BLaER1 treated with 17β-estradiol and CSF1 and Interleukin-3, amounts not matched to agents 10 nM and 100 nM (cell line): ENCODE measurements around the gene ADAMTS17.

Experiments
- H3K27ac ChIP-seq, 11 experiments: shearing (Covaris generic); formaldehyde crosslinking; 2 replicates each; pipeline ENCODE4 v1.8.1; 2022
- H3K27me3 ChIP-seq, 11 experiments: shearing (Covaris generic); formaldehyde crosslinking; 2 replicates each; pipeline ENCODE4 v1.8.1; 2022
- H3K36me3 ChIP-seq, 11 experiments: shearing (Covaris generic); formaldehyde crosslinking; 2 replicates each; pipeline ENCODE4 v1.8.1; 2022
- H3K4me1 ChIP-seq, 10 experiments: shearing (Covaris generic); formaldehyde crosslinking; 2 replicates each; pipeline ENCODE4 v1.8.1; 2022
- H3K4me2 ChIP-seq, 11 experiments: shearing (Covaris generic); formaldehyde crosslinking; 2 replicates each; pipeline ENCODE4 v1.8.1; 2022
- H3K4me3 ChIP-seq, 10 experiments: shearing (Covaris generic); formaldehyde crosslinking; 2 replicates each; pipeline ENCODE4 v1.8.1; 2022
- H3K9ac ChIP-seq, 11 experiments: shearing (Covaris generic); formaldehyde crosslinking; 2 replicates each; pipeline ENCODE4 v1.8.1; 2022
- H3K9me3 ChIP-seq, 11 experiments: shearing (Covaris generic); formaldehyde crosslinking; replicated peaks in 1 of 11; 2 replicates each; pipeline ENCODE4 v1.8.1; 2022
- H4K20me1 ChIP-seq, 11 experiments: shearing (Covaris generic); formaldehyde crosslinking; 2 replicates each; pipeline ENCODE4 v1.8.1; 2022
- Cebpa-rat ChIP-seq, 11 experiments: shearing (Covaris generic); IDR thresholded peaks; 2 replicates each; pipeline ENCODE4 v1.8.1; 2022

Gene ADAMTS17

DNA sequence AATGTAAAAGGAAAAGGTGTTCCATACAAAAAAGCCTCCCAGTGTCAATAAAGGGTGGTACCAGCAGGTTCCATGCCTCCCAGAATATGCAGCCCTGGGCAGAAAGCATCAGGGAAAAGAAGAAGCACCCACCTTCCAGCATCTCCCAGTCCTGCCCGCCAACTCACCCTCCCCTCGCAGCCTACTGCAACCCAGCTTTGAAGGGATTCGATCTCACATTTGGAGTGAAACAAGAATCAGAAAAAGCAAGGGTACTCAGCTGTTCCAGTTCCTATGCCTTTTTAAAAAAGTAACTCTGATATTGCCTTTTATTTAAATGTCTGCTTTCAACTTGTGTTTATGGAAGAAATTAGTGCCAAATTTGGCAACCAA, 166.9 kb downstream of the ADAMTS17 start:
- Histone ChIP-seq H3K4me3 (no peak overlapping the region), H3K27ac (no peak overlapping the region), H3K4me2 (no peak overlapping the region), H3K9me3 (peaks cover 41 to 54% (median 44%) of the 10 kb centered on the region in 11 experiments), H3K36me3 (no peaks in the 10 kb centered on the region; a peak in 3 of 22 replicates), H3K9ac (no peak overlapping the region), H3K27me3 (no peaks in the 10 kb centered on the region), H3K4me1 (no peaks in the 10 kb centered on the region), H4K20me1 (no peaks in the 10 kb centered on the region)
- TF ChIP-seq Cebpa-rat (IDR thresholded peaks at IDR 0.05), result no peak

DNA sequence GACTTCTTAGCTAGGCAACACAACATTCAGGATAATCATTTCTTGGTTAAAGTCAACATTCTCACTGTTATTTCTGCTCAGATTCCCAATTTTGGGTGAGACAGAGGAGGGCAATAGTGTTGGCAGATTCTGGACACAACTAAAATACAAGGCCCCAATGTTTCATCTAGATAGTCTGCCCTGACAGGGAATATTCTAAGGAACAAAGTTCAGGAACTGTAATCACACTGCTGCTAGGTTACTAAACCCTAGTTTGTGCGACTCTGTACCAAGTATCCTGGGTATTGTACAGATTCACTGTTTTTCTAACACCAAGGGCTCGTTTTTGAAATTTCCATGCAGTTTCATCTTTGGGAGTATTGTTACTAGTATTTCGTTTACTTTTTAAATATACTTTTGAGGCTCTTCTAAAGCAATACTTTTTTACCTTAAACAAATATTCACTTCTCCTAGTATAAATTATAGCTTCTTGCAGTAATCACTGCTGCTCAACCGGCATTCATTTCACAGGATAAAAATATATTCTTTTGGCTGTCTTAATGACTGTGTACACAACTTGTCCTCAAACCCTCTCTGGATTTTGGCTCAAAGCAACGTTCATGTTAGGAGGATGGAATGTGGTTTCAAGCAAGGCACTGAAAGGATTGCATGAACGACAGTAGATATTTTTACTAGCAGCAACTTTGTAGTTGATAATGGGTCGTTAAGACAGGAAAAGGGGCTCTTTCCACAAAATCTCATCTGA, 167.4 kb downstream of the ADAMTS17 start:
- no peak for TF ChIP-seq Cebpa-rat (IDR thresholded peaks at IDR 0.05)
- H4K20me1 ChIP-seq, result no peaks in the 10 kb centered on the region
- no peak overlapping the region for H3K4me2 ChIP-seq
- no peaks in the 10 kb centered on the region for H3K27me3 ChIP-seq
- H3K9ac ChIP-seq, result no peak overlapping the region
- H3K27ac ChIP-seq, result no peak overlapping the region
- H3K4me3 ChIP-seq, result no peak overlapping the region
- no peaks in the 10 kb centered on the region for H3K4me1 ChIP-seq
- no peaks in the 10 kb centered on the region; a peak in 3 of 22 replicates for H3K36me3 ChIP-seq
- H3K9me3 ChIP-seq, result peaks cover 41 to 50% (median 44%) of the 10 kb centered on the region in 11 experiments

DNA sequence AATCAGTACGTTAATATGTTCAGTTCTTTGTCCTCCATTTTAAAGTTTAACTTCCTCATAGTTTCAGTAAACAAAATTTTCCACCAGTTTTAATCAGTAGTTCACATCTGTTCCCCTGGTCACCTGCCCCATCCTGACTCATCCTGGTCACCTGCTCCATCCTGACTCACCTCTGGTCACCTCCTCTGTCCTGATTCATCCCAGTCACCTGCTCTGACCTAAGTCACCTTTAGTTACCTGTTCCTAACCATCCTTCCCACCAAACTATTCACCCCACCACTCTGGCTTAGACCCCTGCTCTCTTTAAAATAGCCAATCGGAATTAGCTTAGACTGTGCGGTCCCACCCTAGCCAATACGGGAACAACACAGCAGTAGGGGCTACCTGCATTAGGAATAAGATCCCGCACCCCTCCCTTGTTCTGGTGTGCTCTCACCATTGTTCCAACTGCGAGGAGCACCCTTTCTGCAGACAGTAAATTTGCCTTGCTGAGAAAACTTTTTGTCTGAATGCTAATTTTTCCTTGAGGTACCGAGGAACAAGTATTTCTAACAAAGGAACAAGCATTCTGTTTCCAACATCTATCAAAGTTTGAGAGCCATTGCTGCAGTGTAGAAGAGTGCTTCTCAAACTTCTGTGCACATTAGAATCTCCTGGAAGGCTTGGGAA, 169.3 kb downstream of the ADAMTS17 start:
- H3K9me3 ChIP-seq, result peaks cover 41 to 50% (median 44%) of the 10 kb centered on the region in 11 experiments
- H3K9ac ChIP-seq, result no peak overlapping the region
- H3K4me1 ChIP-seq, result peaks cover 0 to 15% (median 13%) of the 10 kb centered on the region in 10 experiments; a peak in 13 of 20 replicates
- no peak for TF ChIP-seq Cebpa-rat (IDR thresholded peaks at IDR 0.05)
- no peaks in the 10 kb centered on the region for H3K27me3 ChIP-seq
- H4K20me1 ChIP-seq, result no peaks in the 10 kb centered on the region
- H3K36me3 ChIP-seq, result no peaks in the 10 kb centered on the region; a peak in 3 of 22 replicates
- H3K27ac ChIP-seq, result no peak overlapping the region
- H3K4me2 ChIP-seq, result no peak overlapping the region
- H3K4me3 ChIP-seq, result no peak overlapping the region

DNA sequence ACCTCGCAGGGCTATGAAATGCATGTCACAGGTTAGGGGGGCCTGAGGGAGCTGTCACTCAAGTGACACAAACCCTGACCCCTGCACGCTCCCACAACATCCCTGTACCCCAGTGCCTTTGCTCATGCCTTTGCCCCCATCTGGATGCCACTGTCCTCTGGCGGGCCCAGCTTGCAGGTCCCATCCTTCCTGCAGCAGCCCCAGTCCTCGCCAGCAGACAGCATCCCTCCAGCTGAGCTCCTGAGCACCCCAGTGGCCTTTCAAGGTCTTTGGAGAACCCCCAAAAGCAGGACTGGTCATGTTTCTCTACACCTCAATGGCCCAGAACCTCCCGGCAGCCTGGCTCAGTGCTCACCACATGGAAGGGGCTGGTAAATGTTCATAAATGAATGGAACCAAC, 170.4 kb downstream of the ADAMTS17 start:
- no peak overlapping the region for H3K27ac ChIP-seq

DNA sequence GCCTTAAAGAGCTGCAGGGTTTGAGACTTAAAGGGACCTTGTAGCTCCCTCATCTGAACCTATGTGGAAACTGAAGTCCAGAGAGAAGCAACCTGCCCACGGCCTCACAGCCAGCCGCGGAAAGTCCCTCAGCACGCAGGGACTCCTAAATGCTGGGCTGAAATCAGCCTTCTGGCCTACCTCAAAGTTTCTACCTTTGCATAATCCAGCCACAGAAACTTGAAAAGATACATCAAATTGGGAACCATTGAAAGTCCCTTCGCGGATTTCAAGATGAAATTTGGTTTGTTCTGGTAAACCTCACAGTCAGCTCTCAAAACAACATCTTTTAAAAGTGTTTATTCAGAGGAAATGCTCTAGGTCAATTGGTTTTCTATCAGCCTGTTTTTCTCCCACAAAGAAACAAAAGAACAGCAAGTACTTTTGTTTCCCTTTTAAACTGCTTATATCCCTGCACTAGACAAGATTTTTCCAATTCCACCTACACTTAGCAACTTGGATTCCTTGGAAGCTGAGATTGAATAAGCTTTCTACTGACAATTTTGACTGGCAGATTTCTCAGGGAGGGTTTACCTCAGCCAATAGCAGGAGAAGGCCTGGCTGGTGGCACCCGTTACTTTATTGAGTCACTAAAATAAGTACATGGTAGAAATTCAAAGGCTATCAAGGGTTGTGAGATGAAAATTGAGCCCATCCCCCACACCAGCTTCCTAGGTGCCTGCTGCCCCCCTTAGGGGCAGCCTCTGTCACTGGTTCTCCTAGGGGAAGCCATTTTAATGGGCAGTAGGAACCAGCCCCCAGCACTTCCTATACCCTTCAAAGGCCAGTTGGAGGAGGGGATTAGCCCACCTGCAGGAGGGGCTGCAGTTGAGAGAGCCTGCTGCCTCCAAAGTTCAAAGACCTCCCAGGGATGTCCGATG, 171.2 kb downstream of the ADAMTS17 start:
- no peak overlapping the region for H3K4me3 ChIP-seq
- TF ChIP-seq Cebpa-rat (IDR thresholded peaks at IDR 0.05), result no peak

More for the DNA sequence above, 170.4 kb downstream of the ADAMTS17 start:
- Histone ChIP-seq H3K4me1 (peaks cover 0 to 18% (median 13%) of the 10 kb centered on the region in 10 experiments; a peak in 13 of 20 replicates), H3K27me3 (no peaks in the 10 kb centered on the region), H4K20me1 (no peaks in the 10 kb centered on the region), H3K9me3 (peaks cover 41 to 50% (median 44%) of the 10 kb centered on the region in 11 experiments), H3K9ac (no peak overlapping the region), H3K36me3 (no peaks in the 10 kb centered on the region; a peak in 3 of 22 replicates), H3K4me3 (no peak overlapping the region), H3K4me2 (no peak overlapping the region)
- no peak for TF ChIP-seq Cebpa-rat (IDR thresholded peaks at IDR 0.05)

DNA sequence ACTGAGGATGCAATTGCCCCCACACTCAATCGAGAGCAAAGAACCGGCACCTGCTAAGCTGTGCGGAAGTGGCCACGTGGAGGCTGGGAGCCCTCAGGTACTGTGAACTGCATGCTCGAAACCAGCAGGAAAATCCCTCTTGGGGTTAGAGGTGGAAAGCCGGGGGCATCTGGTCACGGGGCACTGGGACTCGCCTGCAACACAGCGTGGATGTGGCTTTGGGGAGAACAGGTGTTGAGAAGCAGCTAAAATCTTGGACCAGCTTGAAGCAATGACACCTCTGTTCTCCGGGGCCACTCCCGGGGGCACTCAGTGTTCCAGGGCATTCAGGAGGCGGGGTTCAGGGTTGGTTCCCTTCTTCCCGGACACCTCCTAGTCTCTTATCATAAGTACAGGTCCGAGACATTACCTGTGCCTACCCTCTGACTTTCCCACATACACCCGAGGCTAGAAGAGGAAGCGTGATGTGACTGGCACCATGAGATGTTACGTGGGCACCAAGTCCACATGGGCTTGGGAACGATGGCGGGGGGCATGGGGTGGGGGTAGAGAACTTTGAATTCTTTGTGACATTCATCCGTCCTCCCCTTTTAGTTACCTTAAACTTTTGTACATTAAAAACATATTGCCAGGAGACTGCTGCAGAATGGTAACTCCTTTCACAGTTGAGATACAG, 172.0 kb downstream of the ADAMTS17 start:
- Histone ChIP-seq H3K4me2 (no peak overlapping the region), H3K27me3 (no peaks in the 10 kb centered on the region), H3K9ac (no peak overlapping the region), H3K27ac (no peak overlapping the region), H3K9me3 (peaks cover 38 to 45% (median 41%) of the 10 kb centered on the region in 11 experiments), H3K4me1 (peaks cover 0 to 18% (median 13%) of the 10 kb centered on the region in 10 experiments; a peak in 13 of 20 replicates), H3K36me3 (no peaks in the 10 kb centered on the region; a peak in 3 of 22 replicates), H3K4me3 (no peak overlapping the region), H4K20me1 (no peaks in the 10 kb centered on the region)
- TF ChIP-seq Cebpa-rat (IDR thresholded peaks at IDR 0.05), result no peak

More for the DNA sequence above, 171.2 kb downstream of the ADAMTS17 start:
- H3K27me3 ChIP-seq, result no peaks in the 10 kb centered on the region
- no peak overlapping the region for H3K9ac ChIP-seq
- H3K36me3 ChIP-seq, result no peaks in the 10 kb centered on the region; a peak in 3 of 22 replicates
- H3K4me2 ChIP-seq, result no peak overlapping the region
- no peaks in the 10 kb centered on the region for H4K20me1 ChIP-seq
- H3K27ac ChIP-seq, result no peak overlapping the region
- H3K9me3 ChIP-seq, result peaks cover 41 to 49% (median 43%) of the 10 kb centered on the region in 11 experiments
- peaks cover 0 to 18% (median 13%) of the 10 kb centered on the region in 10 experiments; a peak in 13 of 20 replicates for H3K4me1 ChIP-seq

DNA sequence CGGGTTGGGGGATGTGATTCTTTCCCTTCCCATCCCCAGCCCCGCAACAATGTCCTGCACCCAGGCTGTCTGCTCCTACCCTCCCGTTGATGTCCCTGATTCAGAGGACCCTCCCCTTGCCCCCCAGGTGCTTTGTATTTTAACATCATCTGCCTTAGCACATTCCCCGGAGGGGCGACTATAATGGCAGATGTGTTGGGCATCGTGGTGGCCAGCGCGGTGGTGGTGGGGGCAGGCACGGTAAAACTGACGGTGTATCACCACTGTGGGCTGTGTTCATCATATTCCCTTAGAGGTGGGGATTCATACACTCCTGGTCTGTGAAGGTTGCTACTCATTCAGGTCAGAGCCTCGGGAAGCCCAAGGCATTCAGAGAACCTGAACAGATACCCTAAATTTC, 173.0 kb downstream of the ADAMTS17 start:
- no peak overlapping the region for H3K9ac ChIP-seq
- H3K27me3 ChIP-seq, result no peaks in the 10 kb centered on the region
- H3K36me3 ChIP-seq, result no peaks in the 10 kb centered on the region; a peak in 3 of 22 replicates
- peaks cover 0 to 18% (median 13%) of the 10 kb centered on the region in 10 experiments; a peak in 13 of 20 replicates for H3K4me1 ChIP-seq
- peak overlapping the region in 8 of 11 experiments; percentile 20 to 69 (median 46); a peak in 15 of 22 replicates for H3K4me2 ChIP-seq
- no peaks in the 10 kb centered on the region for H4K20me1 ChIP-seq
- TF ChIP-seq Cebpa-rat (IDR thresholded peaks at IDR 0.05), result no peak
- H3K9me3 ChIP-seq, result peaks cover 29 to 35% (median 32%) of the 10 kb centered on the region in 11 experiments
- no peak overlapping the region for H3K27ac ChIP-seq
- no peak overlapping the region for H3K4me3 ChIP-seq

DNA sequence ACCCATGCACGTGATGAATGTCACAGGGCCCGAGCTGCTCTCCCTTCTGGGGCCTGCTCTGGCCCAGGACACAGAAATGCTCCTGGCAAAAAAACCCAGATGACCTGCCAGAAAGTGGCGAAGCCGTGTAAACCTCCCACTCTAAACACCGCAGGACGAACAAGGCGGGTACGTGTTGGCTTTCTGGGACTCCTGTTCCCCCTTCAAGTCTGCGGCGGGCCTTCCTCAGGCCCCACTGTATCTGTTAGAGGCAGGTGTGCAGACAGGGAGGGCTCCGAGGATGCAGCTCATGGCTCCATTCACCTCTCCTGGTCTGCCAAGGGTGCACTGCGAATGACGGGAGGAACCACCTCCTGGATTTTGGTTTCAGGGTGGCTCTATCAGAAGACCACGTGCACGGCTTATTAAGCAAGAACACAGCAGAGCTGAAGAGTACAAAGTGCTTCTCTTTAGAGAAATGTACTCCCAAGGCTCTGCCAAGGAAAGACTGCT, 173.8 kb downstream of the ADAMTS17 start:
- Histone ChIP-seq H3K4me1 (peaks cover 0 to 18% (median 13%) of the 10 kb centered on the region in 10 experiments; a peak in 13 of 20 replicates), H3K4me3 (no peak overlapping the region), H3K4me2 (peak overlapping the region in 7 of 11 experiments; percentile 20 to 69 (median 53); a peak in 13 of 22 replicates), H3K36me3 (no peaks in the 10 kb centered on the region; a peak in 3 of 22 replicates), H3K27ac (no peak overlapping the region), H3K9me3 (peaks cover 20 to 27% (median 23%) of the 10 kb centered on the region in 11 experiments), H3K27me3 (no peaks in the 10 kb centered on the region), H3K9ac (no peak overlapping the region), H4K20me1 (no peaks in the 10 kb centered on the region)
- no peak for TF ChIP-seq Cebpa-rat (IDR thresholded peaks at IDR 0.05)
